ENCODE results near the gene ACSL3. TPM values are rescaled to one million over a fixed set of nuclear protein-coding genes. Genes with fewer than 3 reads are reported as not detected.
A peak's percentile ranks its signal among the peaks of the same experiment; 100 is the strongest.

The ACSL3 gene
- total and polyA plus RNA-seq, 10 donors, result 7.5 to 50.2 (median 41.8) TPM

DNA sequence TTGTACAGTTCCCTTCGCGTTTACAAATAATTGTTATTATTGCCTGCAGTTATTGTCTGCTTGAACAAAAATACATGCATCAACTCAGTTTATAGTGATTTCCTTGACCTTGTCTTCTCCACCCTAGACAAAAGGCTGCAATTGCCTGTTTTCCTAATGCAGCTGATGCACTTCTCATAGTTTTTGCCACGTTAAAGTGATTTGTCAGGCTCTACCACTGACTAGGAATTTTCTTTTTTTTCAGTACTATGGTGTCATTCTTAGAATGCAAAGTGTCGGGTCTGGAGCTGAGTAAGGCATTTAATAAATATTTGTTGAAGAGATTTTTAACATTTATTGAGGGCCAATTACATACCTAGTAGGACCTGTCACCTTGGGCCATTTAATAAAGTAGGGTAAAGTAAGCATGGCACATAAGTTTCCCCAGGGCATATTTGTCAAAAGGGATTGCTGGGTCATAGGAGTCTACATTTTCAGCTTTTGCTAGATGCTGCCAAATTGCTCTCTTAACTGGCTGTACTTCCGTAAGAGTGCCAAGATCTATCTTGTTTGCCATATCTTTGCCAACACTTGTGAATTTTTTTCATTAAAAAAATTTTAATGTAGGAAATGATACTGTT, 24.1 kb downstream of the ACSL3 start:
- Histone ChIP-seq H3K9me3 (no peaks in the 10 kb centered on the region), H3K27me3 (replicated peaks in 1 of 7) (no peaks in the 10 kb centered on the region), H3K36me3 (peaks cover 0 to 5% (median 0%) of the 10 kb centered on the region in 6 donors), H3K4me1 (peaks cover 0 to 41% (median 15%) of the 10 kb centered on the region in 6 donors), H3K27ac (no peak overlapping the region), H3K4me3 (no peak overlapping the region)
- TF ChIP-seq POLR2A (IDR thresholded peaks at IDR 0.05) (no peak), POLR2AphosphoS5 (IDR thresholded peaks at IDR 0.05) (no peak)
- TF ChIP-seq, protein P1, sequence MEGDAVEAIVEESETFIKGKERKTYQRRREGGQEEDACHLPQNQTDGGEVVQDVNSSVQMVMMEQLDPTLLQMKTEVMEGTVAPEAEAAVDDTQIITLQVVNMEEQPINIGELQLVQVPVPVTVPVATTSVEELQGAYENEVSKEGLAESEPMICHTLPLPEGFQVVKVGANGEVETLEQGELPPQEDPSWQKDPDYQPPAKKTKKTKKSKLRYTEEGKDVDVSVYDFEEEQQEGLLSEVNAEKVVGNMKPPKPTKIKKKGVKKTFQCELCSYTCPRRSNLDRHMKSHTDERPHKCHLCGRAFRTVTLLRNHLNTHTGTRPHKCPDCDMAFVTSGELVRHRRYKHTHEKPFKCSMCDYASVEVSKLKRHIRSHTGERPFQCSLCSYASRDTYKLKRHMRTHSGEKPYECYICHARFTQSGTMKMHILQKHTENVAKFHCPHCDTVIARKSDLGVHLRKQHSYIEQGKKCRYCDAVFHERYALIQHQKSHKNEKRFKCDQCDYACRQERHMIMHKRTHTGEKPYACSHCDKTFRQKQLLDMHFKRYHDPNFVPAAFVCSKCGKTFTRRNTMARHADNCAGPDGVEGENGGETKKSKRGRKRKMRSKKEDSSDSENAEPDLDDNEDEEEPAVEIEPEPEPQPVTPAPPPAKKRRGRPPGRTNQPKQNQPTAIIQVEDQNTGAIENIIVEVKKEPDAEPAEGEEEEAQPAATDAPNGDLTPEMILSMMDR (IDR thresholded peaks at IDR 0.05 in 8 of 11, conservative IDR thresholded peaks at IDR 0.05 in 3 of 11), result no peak
- DNase-seq, result no peak
- intact Hi-C loops (cut with DNase I; ENCODE audit: low total_unique reads), result no loop called here
- 64 to 71% (median 68%) methylated on average over 5 of the region's 5 CpGs for WGBS, 5 donors

DNA sequence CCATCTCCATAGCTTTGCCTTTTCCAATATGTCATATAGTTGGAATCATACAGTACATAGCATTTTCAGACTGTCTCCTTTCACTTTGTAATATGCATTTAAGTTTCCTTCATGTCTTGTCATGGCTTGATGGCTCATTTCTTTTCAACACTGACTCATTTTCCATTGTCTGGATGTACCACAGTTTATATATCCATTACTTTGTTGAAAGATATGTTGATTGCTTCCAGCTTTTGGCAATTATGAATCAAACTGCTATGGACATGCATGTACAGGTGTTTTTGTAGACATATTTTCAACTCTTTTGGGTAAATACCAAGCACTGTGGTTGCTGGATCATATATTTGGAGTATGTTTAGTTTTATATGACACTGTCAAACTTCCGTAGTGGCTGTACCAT, 26.3 kb downstream of the ACSL3 start:
- H3K4me1 ChIP-seq, result peaks cover 9 to 58% (median 28%) of the 10 kb centered on the region in 6 donors
- H3K36me3 ChIP-seq, result peaks cover 0 to 5% (median 0%) of the 10 kb centered on the region in 6 donors
- H3K27me3 ChIP-seq (replicated peaks in 1 of 7), result no peaks in the 10 kb centered on the region
- no peak overlapping the region for H3K4me3 ChIP-seq
- intact Hi-C loops (cut with DNase I; ENCODE audit: low total_unique reads), result no loop called here
- no peak for DNase-seq
- WGBS, 5 donors, result 93 to 100% (median 99%) methylated on average over 1 of the region's 1 CpG
- H3K9me3 ChIP-seq, result no peaks in the 10 kb centered on the region
- no peak overlapping the region for H3K27ac ChIP-seq
- TF ChIP-seq POLR2A (IDR thresholded peaks at IDR 0.05) (no peak), POLR2AphosphoS5 (IDR thresholded peaks at IDR 0.05) (no peak)
- TF ChIP-seq, protein P1 (IDR thresholded peaks at IDR 0.05 in 8 of 11, conservative IDR thresholded peaks at IDR 0.05 in 3 of 11), result no peak

DNA sequence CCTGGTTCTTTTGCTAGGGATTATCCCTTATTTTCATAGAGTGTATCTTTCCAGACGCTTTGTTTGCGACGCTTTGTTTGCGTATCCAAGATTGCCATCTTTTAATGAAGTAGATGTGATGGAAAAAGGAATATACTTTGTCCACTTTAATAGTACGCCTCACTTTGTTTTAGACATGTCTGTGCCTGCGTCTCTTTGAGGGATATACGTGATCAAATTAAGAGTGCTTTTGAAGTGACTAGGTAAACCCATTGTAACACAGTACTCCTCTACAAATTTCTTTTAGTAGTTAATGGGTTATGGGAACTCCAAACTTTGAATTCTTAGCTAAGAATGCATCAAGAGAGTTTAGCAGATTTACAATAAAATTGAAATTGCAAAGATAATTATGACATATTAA, 27.9 kb downstream of the ACSL3 start:
- Histone ChIP-seq H3K27me3 (replicated peaks in 1 of 7) (no peaks in the 10 kb centered on the region), H3K36me3 (peaks cover 0 to 5% (median 0%) of the 10 kb centered on the region in 6 donors), H3K4me1 (peaks cover 9 to 59% (median 35%) of the 10 kb centered on the region in 6 donors), H3K4me3 (no peak overlapping the region), H3K9me3 (no peaks in the 10 kb centered on the region), H3K27ac (no peak overlapping the region)
- TF ChIP-seq, protein P1 (IDR thresholded peaks at IDR 0.05 in 8 of 11, conservative IDR thresholded peaks at IDR 0.05 in 3 of 11), result no peak
- TF ChIP-seq POLR2A (IDR thresholded peaks at IDR 0.05), result no peak
- TF ChIP-seq POLR2AphosphoS5 (IDR thresholded peaks at IDR 0.05), result no peak
- intact Hi-C loops (cut with DNase I; ENCODE audit: low total_unique reads), result no loop called here
- WGBS, 5 donors, result 95 to 99% (median 97%) methylated on average over 7 of the region's 7 CpGs
- DNase-seq, result no peak

DNA sequence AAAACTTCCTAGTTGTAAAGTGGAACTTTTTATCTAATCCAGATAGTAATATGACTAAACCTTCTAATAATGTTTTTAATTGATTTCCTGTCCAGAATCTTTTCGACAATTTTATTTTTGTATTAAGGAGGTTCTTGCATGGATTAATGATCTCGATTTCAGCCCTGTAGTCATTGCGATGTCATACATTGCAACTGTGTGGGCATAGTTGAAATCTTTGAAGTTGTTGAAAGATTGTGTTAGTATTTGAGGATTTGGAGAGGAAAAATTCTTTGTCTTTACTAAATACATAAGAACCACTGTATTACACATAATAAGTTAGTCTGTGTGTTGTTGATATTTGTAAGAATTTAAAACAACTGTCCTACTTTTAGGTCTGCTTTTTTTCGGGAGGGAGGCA, 31.1 kb downstream of the ACSL3 start:
- Histone ChIP-seq H3K4me1 (peaks cover 10 to 54% (median 28%) of the 10 kb centered on the region in 6 donors), H3K9me3 (no peaks in the 10 kb centered on the region), H3K27ac (peak overlapping the region in 7 of 8 donors; percentile 59 to 74 (median 65)), H3K27me3 (replicated peaks in 1 of 7) (no peaks in the 10 kb centered on the region), H3K4me3 (peak overlapping the region in 1 of 8 donors; percentile 23), H3K36me3 (peaks cover 0 to 5% (median 0%) of the 10 kb centered on the region in 6 donors)
- WGBS, 5 donors, result 63 to 72% (median 66%) methylated on average over 4 of the region's 4 CpGs
- intact Hi-C loops (cut with DNase I; ENCODE audit: low total_unique reads), result no loop called here
- DNase-seq, result no peak
- no peak for TF ChIP-seq POLR2A (IDR thresholded peaks at IDR 0.05)

Data from spleen (tissue), 11 donors.